ENCODE results near the gene ATG4B.

Gene ATG4B

GRCh38 chr2:241645056-241645914 lies 7.8 kb downstream of the ATG4B start:
- TF ChIP-seq CTCF (IDR thresholded peaks at IDR 0.05; ENCODE audit: low read length) (no peak), EZH2 (IDR thresholded peaks at IDR 0.05; ENCODE audit: borderline replicate concordance, low read length) (no peak)

GRCh38 chr2:241645915-241646645 lies 8.6 kb downstream of the ATG4B start:
- Histone ChIP-seq H3F3A (ENCODE audit: insufficient read depth, low read length) (no peaks in the 10 kb centered on the region), H2AFZ (ENCODE audit: low read length) (no peak overlapping the region), H3K27me3 (ENCODE audit: insufficient read depth, low read length) (no peaks in the 10 kb centered on the region), H4K20me1 (ENCODE audit: insufficient read depth, low read length) (no peaks in the 10 kb centered on the region), H3K79me2 (ENCODE audit: insufficient read depth, low read length) (peaks cover 28% of the 10 kb centered on the region), H3K9me3 (ENCODE audit: low read length) (no peaks in the 10 kb centered on the region), H3K9me2 (ENCODE audit: low read depth, low read length) (no peaks in the 10 kb centered on the region), H3K9ac (ENCODE audit: low read length) (no peak overlapping the region), H3K36me3 (ENCODE audit: insufficient read depth, low read length) (peaks cover 14% of the 10 kb centered on the region), H3K27ac (ENCODE audit: low read depth, low read length, poor library complexity, severe bottlenecking) (no peak overlapping the region), H3K4me2 (ENCODE audit: low read length) (no peak overlapping the region), H3K4me1 (ENCODE audit: insufficient read depth, low read length, severe bottlenecking) (no peaks in the 10 kb centered on the region), H3K4me3 (ENCODE audit: low read depth, low read length, poor library complexity, severe bottlenecking) (no peak overlapping the region)
- TF ChIP-seq CTCF (IDR thresholded peaks at IDR 0.05; ENCODE audit: low read length), result no peak
- TF ChIP-seq EZH2 (IDR thresholded peaks at IDR 0.05; ENCODE audit: borderline replicate concordance, low read length), result no peak

More at GRCh38 chr2:241645056-241645914, 7.8 kb downstream of the ATG4B start:
- Histone ChIP-seq H3K9me2 (ENCODE audit: low read depth, low read length) (no peaks in the 10 kb centered on the region), H3K9ac (ENCODE audit: low read length) (no peak overlapping the region), H3K4me1 (ENCODE audit: insufficient read depth, low read length, severe bottlenecking) (no peaks in the 10 kb centered on the region), H3K27me3 (ENCODE audit: insufficient read depth, low read length) (no peaks in the 10 kb centered on the region), H3K79me2 (ENCODE audit: insufficient read depth, low read length) (peaks cover 35% of the 10 kb centered on the region), H3K9me3 (ENCODE audit: low read length) (peaks cover 3% of the 10 kb centered on the region), H3K27ac (ENCODE audit: low read depth, low read length, poor library complexity, severe bottlenecking) (no peak overlapping the region), H4K20me1 (ENCODE audit: insufficient read depth, low read length) (no peaks in the 10 kb centered on the region), H2AFZ (ENCODE audit: low read length) (no peak overlapping the region), H3K4me3 (ENCODE audit: low read depth, low read length, poor library complexity, severe bottlenecking) (no peak overlapping the region), H3F3A (ENCODE audit: insufficient read depth, low read length) (no peaks in the 10 kb centered on the region), H3K36me3 (ENCODE audit: insufficient read depth, low read length) (peaks cover 15% of the 10 kb centered on the region), H3K4me2 (ENCODE audit: low read length) (no peak overlapping the region)

- TF ChIP-seq CTCF (IDR thresholded peaks at IDR 0.05; ENCODE audit: low read length), result no peak
- no peak for TF ChIP-seq EZH2 (IDR thresholded peaks at IDR 0.05; ENCODE audit: borderline replicate concordance, low read length)
- H3K27me3 ChIP-seq (ENCODE audit: insufficient read depth, low read length), result no peaks in the 10 kb centered on the region
- no peak overlapping the region for H3K4me3 ChIP-seq (ENCODE audit: low read depth, low read length, poor library complexity, severe bottlenecking)
- H3K4me1 ChIP-seq (ENCODE audit: insufficient read depth, low read length, severe bottlenecking), result no peaks in the 10 kb centered on the region
- no peaks in the 10 kb centered on the region for H3K9me2 ChIP-seq (ENCODE audit: low read depth, low read length)
- H4K20me1 ChIP-seq (ENCODE audit: insufficient read depth, low read length), result no peaks in the 10 kb centered on the region
- no peak overlapping the region for H3K4me2 ChIP-seq (ENCODE audit: low read length)
- no peak overlapping the region for H2AFZ ChIP-seq (ENCODE audit: low read length)
- no peak overlapping the region for H3K9ac ChIP-seq (ENCODE audit: low read length)
- peaks cover 19% of the 10 kb centered on the region; the same call in 1 of the 2 replicates for H3K79me2 ChIP-seq (ENCODE audit: insufficient read depth, low read length)
- no peaks in the 10 kb centered on the region for H3K9me3 ChIP-seq (ENCODE audit: low read length)
- no peaks in the 10 kb centered on the region for H3F3A ChIP-seq (ENCODE audit: insufficient read depth, low read length)
- H3K36me3 ChIP-seq (ENCODE audit: insufficient read depth, low read length), result peaks cover 36% of the 10 kb centered on the region
- no peak overlapping the region for H3K27ac ChIP-seq (ENCODE audit: low read depth, low read length, poor library complexity, severe bottlenecking)
These were observed 11.0 kb downstream of the ATG4B start for GRCh38 chr2:241648453-241648852.
